Nephron (organoid): ENCODE results near the gene EIF4E3.

Experiments used
- H3K27ac Mint-ChIP-seq, 3 experiments: 2 replicates each; pipeline ENCODE4 v1.8.0; 2020; ENCODE audit warnings: mixed read lengths in 3 of 3, mild to moderate bottlenecking in 2 of 3, moderate library complexity in 1 of 3
- H3K27me3 Mint-ChIP-seq: 2 replicates; pipeline ENCODE4 v1.8.0; 2021; ENCODE audit warnings: low read depth, mild to moderate bottlenecking, moderate library complexity, mixed read lengths
- H3K36me3 Mint-ChIP-seq: 2 replicates; pipeline ENCODE4 v1.8.0; 2020; ENCODE audit warnings: low read depth, mixed read lengths
- H3K4me1 Mint-ChIP-seq: 2 replicates; pipeline ENCODE4 v1.8.0; 2020; ENCODE audit warnings: mixed read lengths
- H3K4me3 Mint-ChIP-seq, 3 experiments: 2 replicates each; pipeline ENCODE4 v1.8.0; 2020; ENCODE audit warnings: mild to moderate bottlenecking in 3 of 3, mixed read lengths in 3 of 3, moderate library complexity in 2 of 3
- H3K9me3 Mint-ChIP-seq: 2 replicates; pipeline ENCODE4 v1.8.0; 2020; ENCODE audit warnings: mixed read lengths
- CTCF ChIP-seq, 3 experiments: fragments of 200-600 bp; sonication (generic); IDR thresholded peaks; one replicate each; pipeline ENCODE4 v1.5.0; 2021; ENCODE audit warnings: antibody characterized with exemption in 3 of 3; ENCODE audit not compliant: unreplicated experiment in 3 of 3

Gene EIF4E3

GRCh38 chr3:71649757-71650156 is 75.4 kb downstream of the EIF4E3 start:
- Mint-ChIP-seq H3K27ac (no peak overlapping the region), H3K4me3 (no peak overlapping the region)
- TF ChIP-seq CTCF (IDR thresholded peaks at IDR 0.05; ENCODE audit: unreplicated experiment in 3 of 3): no peak

GRCh38 chr3:71647751-71648150 is 77.5 kb downstream of the EIF4E3 start:
- H3K4me3 Mint-ChIP-seq: no peak overlapping the region
- H3K27ac Mint-ChIP-seq: no peak overlapping the region
- peaks cover 3% of the 10 kb centered on the region for H3K4me1 Mint-ChIP-seq
- peaks cover 11% of the 10 kb centered on the region for H3K27me3 Mint-ChIP-seq
- no peaks in the 10 kb centered on the region for H3K36me3 Mint-ChIP-seq
- H3K9me3 Mint-ChIP-seq: no peaks in the 10 kb centered on the region
- no peak for TF ChIP-seq CTCF (IDR thresholded peaks at IDR 0.05; ENCODE audit: unreplicated experiment in 3 of 3)

More at GRCh38 chr3:71649757-71650156, 75.4 kb downstream of the EIF4E3 start:
- Mint-ChIP-seq H3K27me3 (peaks cover 12% of the 10 kb centered on the region), H3K4me1 (peaks cover 9% of the 10 kb centered on the region), H3K9me3 (no peaks in the 10 kb centered on the region), H3K36me3 (no peaks in the 10 kb centered on the region)

GRCh38 chr3:71646971-71647370 is 78.2 kb downstream of the EIF4E3 start:
- Mint-ChIP-seq H3K4me3 (no peak overlapping the region), H3K27ac (no peak overlapping the region), H3K27me3 (peaks cover 10% of the 10 kb centered on the region), H3K4me1 (no peaks in the 10 kb centered on the region), H3K36me3 (no peaks in the 10 kb centered on the region), H3K9me3 (no peaks in the 10 kb centered on the region)
- no peak for TF ChIP-seq CTCF (IDR thresholded peaks at IDR 0.05; ENCODE audit: unreplicated experiment in 3 of 3)

- Mint-ChIP-seq H3K4me1 (no peaks in the 10 kb centered on the region), H3K9me3 (no peaks in the 10 kb centered on the region), H3K27ac (no peak overlapping the region), H3K4me3 (no peak overlapping the region), H3K36me3 (no peaks in the 10 kb centered on the region), H3K27me3 (peaks cover 12% of the 10 kb centered on the region)
- no peak for TF ChIP-seq CTCF (IDR thresholded peaks at IDR 0.05; ENCODE audit: unreplicated experiment in 3 of 3)
Observed at GRCh38 chr3:71645140-71645539, 80.1 kb downstream of the EIF4E3 start.

- Mint-ChIP-seq H3K4me3 (no peak overlapping the region), H3K27ac (no peak overlapping the region), H3K4me1 (no peaks in the 10 kb centered on the region), H3K27me3 (peaks cover 4% of the 10 kb centered on the region), H3K36me3 (no peaks in the 10 kb centered on the region), H3K9me3 (no peaks in the 10 kb centered on the region)
- no peak for TF ChIP-seq CTCF (IDR thresholded peaks at IDR 0.05; ENCODE audit: unreplicated experiment in 3 of 3)
Observed at GRCh38 chr3:71641674-71642073, 83.5 kb downstream of the EIF4E3 start.

GRCh38 chr3:71640331-71640983 is 84.7 kb downstream of the EIF4E3 start:
- Mint-ChIP-seq H3K36me3 (no peaks in the 10 kb centered on the region), H3K27me3 (peaks cover 4% of the 10 kb centered on the region), H3K27ac (no peak overlapping the region), H3K9me3 (no peaks in the 10 kb centered on the region), H3K4me3 (no peak overlapping the region), H3K4me1 (no peaks in the 10 kb centered on the region)
- no peak for TF ChIP-seq CTCF (IDR thresholded peaks at IDR 0.05; ENCODE audit: unreplicated experiment in 3 of 3)
